GM19193 (cell line): Measurements from ENCODE around the gene ANXA1.

Experiments
- POLR2A ChIP-seq: IDR thresholded peaks from 4 replicates; pipeline ENCODE4 v1.6.1; 2011; ENCODE audit not compliant: insufficient read depth, insufficient read length; ENCODE audit errors: extremely low read depth

Gene ANXA1

GRCh38 chr9:73155968-73156864 is 4.6 kb downstream of the ANXA1 start:
- TF ChIP-seq POLR2A, result no peak

DNA sequence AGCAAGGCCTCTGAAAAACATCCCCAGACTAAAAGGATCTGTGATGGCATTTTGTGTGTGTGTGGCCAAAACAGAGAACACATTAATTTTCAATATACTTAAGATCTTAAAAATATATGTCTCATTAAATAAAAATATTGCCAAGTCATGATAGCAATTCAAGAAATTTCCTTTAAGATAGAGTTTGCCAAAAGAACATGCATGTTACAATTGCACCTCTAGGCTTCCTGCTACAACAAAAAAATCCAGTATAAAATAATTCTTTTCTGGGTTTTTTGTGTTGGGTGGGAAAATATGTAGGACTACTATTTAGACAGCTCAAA is 5.2 kb downstream of the ANXA1 start:
- TF ChIP-seq POLR2A, result no peak

DNA sequence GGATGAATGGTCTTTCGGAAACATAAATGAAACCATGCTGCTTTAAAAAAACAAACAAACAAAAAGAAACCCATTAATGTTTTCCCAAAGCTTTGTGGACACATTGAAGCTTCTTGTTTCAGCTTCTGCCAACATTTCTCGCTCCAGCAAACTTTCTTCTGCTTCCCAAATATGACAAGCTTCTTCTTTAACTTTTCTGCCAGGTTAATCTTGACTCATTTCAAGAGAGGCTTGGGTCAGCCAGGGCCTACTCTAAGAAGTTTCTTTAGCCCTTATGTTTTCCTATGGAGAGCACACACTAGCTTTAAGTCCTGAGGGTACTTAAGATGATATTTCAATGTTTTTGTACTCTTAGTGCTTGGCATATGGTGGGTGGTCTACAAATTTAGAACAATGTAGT is 6.1 kb downstream of the ANXA1 start:
- TF ChIP-seq POLR2A, result no peak

DNA sequence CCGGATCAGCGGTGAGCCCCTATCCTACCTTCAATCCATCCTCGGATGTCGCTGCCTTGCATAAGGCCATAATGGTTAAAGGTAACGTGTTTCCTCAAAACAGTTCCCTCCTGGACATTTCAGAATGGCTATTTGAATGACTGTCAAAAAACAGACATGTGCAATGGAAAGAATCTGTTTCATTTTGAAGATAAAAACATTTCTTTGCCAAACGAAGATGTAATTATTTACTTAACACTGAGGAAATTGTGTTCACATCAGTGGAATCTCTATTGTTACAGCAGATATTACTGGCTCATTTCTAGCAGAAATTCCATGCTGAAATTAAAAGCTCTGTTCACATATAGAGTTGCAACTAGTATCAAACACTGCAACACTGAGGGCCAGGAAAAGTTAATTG is 7.1 kb downstream of the ANXA1 start:
- no peak for TF ChIP-seq POLR2A

DNA sequence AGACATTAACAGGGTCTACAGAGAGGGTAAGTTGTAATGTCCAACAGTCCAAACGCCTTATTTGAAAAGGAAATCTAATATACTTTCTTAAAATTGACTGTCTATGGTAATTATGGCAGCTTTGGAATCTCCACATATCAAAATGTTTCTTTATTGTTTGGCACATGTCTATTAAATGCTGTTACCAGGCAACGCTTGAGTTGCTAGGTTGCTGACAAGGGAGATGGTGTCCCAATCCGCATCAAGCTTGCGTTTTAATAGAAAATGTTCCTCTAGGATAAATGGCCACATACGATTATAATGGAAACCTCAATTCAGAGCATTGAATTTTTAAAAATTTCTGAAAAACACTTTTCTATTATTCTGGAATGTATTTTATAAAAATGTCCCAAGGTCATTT is 9.2 kb downstream of the ANXA1 start:
- TF ChIP-seq POLR2A, result no peak

GRCh38 chr9:73162987-73163768 is 11.5 kb downstream of the ANXA1 start:
- TF ChIP-seq POLR2A, result no peak

GRCh38 chr9:73165911-73166310 is 14.2 kb downstream of the ANXA1 start:
- TF ChIP-seq POLR2A, result no peak

- no peak for TF ChIP-seq POLR2A
These were observed 14.8 kb downstream of the ANXA1 start for GRCh38 chr9:73166468-73166867.

- TF ChIP-seq POLR2A, result no peak
These were observed 15.9 kb downstream of the ANXA1 start for GRCh38 chr9:73167614-73168013.

DNA sequence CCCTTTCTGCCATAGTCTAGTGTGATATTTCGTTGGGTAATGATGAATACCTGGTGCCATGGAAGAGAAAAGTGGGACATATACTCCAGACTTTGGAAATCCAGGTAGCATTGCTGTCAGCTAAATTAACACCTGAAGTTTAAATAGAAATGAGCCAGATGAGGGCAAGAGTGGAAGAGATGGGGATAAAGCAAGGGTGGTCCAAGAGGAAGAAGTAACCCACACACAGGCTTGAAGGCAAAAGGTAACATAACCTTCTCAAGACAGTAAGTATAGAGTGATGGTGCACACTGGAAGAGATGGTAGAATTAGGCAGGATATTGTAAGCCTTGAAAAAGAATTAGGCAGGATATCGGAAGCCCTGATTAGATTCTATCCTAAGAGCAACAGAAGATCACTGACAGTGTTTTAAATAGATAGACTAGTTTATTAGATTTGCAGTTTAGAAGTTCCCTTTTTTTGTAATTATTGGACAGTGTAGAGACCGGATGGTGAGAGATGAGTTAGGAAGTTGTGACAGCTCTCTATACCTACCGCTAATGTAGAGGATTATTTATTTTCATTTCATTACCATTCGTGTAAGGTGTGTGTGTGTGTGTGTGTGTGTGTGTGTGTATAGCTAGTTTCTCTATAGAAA is 16.8 kb downstream of the ANXA1 start:
- TF ChIP-seq POLR2A, result no peak

GRCh38 chr9:73170185-73170957 is 18.7 kb downstream of the ANXA1 start:
- TF ChIP-seq POLR2A, result no peak

DNA sequence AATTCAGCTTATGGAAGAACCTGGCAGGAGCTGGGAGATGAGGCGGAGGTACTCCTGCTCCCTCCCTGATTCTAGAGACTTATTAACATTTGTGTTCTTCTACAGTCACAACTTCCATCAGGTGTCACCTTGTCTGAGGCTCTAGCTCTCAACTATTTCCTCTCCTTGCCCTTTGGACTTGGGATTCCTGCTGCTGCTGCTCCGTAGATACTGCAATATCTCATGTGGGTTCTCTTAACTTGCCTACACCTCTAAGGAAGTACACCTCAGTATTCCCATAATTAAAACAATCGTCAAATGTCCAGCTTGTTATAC is 21.2 kb downstream of the ANXA1 start:
- no peak for TF ChIP-seq POLR2A

DNA sequence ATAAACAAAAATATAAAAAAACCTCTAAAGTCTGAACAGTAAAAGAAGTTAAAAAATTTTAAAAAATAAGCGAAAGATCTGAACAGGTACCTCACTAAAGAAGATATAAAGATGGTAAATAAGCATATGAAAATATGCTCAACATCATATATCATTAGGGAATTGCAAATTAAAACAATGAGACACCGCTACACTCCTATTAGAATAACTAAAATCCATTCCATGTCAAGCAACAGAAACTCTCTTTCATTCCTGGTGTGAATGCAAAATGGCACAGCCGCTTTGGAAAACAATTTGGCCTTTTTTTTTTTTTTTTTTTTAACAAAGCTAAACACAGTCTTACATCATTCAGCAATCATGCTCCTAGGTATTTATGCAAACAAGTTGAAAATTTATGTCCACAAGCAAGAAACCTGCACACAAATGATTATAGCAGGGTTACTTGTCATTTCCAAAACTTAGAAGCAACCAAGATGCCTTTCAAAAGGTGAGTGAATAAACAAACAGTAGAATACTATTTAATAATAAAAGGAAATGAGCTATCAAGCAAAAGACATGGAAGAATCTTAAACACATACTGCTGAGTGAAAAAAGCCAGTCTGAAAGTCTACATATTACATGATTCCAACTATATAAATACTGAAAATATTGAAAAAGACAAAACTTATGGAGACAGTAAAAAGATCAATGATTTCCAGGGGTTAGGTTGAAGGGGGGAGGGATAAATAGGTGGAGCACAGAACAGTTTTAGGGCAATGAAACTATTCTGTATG is 22.1 kb downstream of the ANXA1 start:
- no peak for TF ChIP-seq POLR2A

DNA sequence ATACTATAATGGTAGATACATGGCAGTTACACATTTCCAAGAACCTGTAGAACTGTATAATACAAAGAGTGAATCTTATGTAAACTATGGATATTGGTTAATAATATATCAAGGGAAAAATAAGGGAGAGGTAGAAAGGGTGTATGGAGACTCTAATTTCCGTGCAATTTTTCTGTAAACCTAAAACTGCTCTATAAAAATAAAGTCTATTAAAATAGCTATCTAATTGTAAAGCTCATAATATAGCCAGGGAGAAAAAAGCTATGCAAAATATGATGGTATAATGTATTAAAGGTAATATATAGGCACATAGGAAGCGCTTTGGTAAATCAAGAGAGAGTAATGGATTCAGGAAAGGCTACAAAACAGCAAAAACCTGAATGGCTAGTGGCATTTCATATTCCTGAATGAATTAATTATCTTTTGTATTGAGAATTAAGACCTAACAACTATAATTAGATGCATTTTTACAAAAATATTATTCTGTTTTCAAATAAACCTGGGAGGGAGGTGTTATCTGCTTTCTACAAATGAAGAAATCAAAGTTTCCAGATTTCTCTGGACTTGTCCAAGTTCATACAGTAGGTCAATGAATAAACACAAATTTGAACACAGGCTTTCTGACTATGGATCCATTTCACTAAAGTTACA is 22.8 kb downstream of the ANXA1 start:
- TF ChIP-seq POLR2A, result no peak
